ENCODE results near the gene PLK5.

PLK5 gene

DNA sequence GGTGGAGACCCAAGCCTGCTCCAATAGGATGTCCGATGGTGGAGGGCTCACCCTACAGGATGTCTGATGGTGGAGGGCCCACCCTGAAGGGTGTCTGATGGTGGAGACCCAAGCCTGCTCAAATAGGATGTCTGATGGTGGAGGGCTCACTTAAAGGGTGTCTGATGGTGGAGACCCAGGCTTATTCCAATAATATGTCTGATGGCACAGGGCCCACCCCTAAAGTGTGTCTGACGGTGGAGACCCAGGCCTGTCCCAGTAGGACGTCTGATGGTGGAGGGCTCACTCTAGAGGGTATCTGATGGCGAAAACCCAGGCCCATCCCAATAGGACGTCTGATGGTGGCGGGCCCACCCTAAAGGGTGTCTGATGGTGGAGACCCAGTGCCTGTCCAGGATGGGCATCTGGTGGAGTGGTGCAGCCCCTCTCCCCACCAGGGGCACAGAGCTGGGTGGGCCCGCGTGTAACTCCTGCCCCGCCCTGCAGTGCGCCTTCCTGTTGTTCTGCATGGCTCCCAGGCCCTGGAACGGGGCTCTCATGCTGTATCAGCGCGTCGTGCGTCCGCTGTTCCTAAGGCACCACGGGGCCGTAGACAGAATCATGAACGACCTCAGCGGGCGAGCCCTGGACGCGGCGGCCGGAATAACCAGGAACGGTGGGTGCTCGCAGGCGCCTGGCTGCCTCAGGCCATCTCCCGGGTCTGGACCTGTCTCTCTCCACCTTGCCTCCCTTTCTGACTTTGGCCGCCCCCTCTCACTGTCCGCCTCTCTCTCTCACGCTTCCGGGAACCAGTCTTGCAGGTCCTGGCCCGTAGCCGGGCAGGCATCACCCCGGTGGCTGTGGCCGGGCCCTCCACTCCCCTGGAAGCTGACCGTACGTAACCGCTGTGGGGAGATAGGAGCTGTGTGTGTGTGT is 27.8 kb upstream of the PLK5 start:
- Histone ChIP-seq H3K27ac (replicated peaks; ENCODE audit: low read length) (no peak overlapping the region), H2BK5ac (ENCODE audit: low read length) (peak overlapping the region; percentile 44), H3K9ac (ENCODE audit: low read depth, low read length, poor library complexity) (no peak overlapping the region), H3K9me3 (replicated peaks in 1 of 2; ENCODE audit: control insufficient read depth in 2 of 2, insufficient read depth in 1 of 2, low read depth in 1 of 2, low read length in 2 of 2) (no peaks in the 10 kb centered on the region), H3K36me3 (replicated peaks in 1 of 2; ENCODE audit: control insufficient read depth in 2 of 2, insufficient read depth in 2 of 2, low read length in 2 of 2) (no peaks in the 10 kb centered on the region), H3K4me3 (ENCODE audit: low read length in 2 of 2) (no peak overlapping the region), H2AK5ac (ENCODE audit: low read depth, low read length) (peak overlapping the region; percentile 96), H3K14ac (ENCODE audit: low read length) (no peak overlapping the region), H3K27me3 (ENCODE audit: control insufficient read depth in 3 of 3, insufficient read depth in 3 of 3, low read depth in 1 of 3, low read length in 3 of 3) (peaks cover 3 to 18% (median 14%) of the 10 kb centered on the region in 3 experiments), H3K4ac (ENCODE audit: low read length) (no peak overlapping the region), H3K79me1 (ENCODE audit: low read depth, low read length) (no peaks in the 10 kb centered on the region), H2BK120ac (ENCODE audit: low read depth, low read length) (no peak overlapping the region), H3K4me2 (ENCODE audit: insufficient read depth, low read length, poor library complexity, severe bottlenecking) (no peak overlapping the region), H4K8ac (ENCODE audit: low read depth, low read length) (no peak overlapping the region), H2AFZ (ENCODE audit: low read length) (no peak overlapping the region), H3K18ac (ENCODE audit: low read length) (peak overlapping the region; percentile 28), H4K91ac (ENCODE audit: low read depth, low read length, poor library complexity) (no peak overlapping the region), H2BK12ac (ENCODE audit: low read length) (no peak overlapping the region), H3K23ac (ENCODE audit: low read depth, low read length, poor library complexity) (peak overlapping the region; percentile 29), H3K4me1 (ENCODE audit: control insufficient read depth in 2 of 2, insufficient read depth in 1 of 2, low read depth in 1 of 2, low read length in 2 of 2) (peaks cover 15% of the 10 kb centered on the region in 2 donors), H2BK15ac (ENCODE audit: low read length) (peak overlapping the region; percentile 67)
- WGBS, 2 donors (ENCODE audit: extremely low coverage in 2 of 2, insufficient read length in 2 of 2, insufficient replicate concordance in 1 of 2), result no CpG with 5 or more reads among the region's 40 CpGs
- no peak for DNase-seq (ENCODE audit: low spot score)

GRCh38 chr19:1496714-1497577 is 26.9 kb upstream of the PLK5 start:
- no peak overlapping the region for H3K4ac ChIP-seq (ENCODE audit: low read length)
- peak overlapping the region; percentile 89 for H3K18ac ChIP-seq (ENCODE audit: low read length)
- H3K79me1 ChIP-seq (ENCODE audit: low read depth, low read length), result no peaks in the 10 kb centered on the region
- H3K9me3 ChIP-seq (replicated peaks in 1 of 2; ENCODE audit: control insufficient read depth in 2 of 2, insufficient read depth in 1 of 2, low read depth in 1 of 2, low read length in 2 of 2), result peaks cover 0 to 2% of the 10 kb centered on the region in 2 donors
- peak overlapping the region; percentile 63 for H2BK5ac ChIP-seq (ENCODE audit: low read length)
- H3K14ac ChIP-seq (ENCODE audit: low read length), result peak overlapping the region; percentile 67
- H2BK120ac ChIP-seq (ENCODE audit: low read depth, low read length), result no peak overlapping the region
- H3K36me3 ChIP-seq (replicated peaks in 1 of 2; ENCODE audit: control insufficient read depth in 2 of 2, insufficient read depth in 2 of 2, low read length in 2 of 2), result no peaks in the 10 kb centered on the region
- H3K4me3 ChIP-seq (ENCODE audit: low read length in 2 of 2), result peak overlapping the region in 1 of 2 donors; percentile 51
- WGBS, 2 donors (ENCODE audit: extremely low coverage in 2 of 2, insufficient read length in 2 of 2, insufficient replicate concordance in 1 of 2), result no CpG with 5 or more reads among the region's 39 CpGs
- H3K23ac ChIP-seq (ENCODE audit: low read depth, low read length, poor library complexity), result peak overlapping the region; percentile 29
- H3K9ac ChIP-seq (ENCODE audit: low read depth, low read length, poor library complexity), result no peak overlapping the region
- H2BK12ac ChIP-seq (ENCODE audit: low read length), result peak overlapping the region; percentile 95
- no peak overlapping the region for H3K4me2 ChIP-seq (ENCODE audit: insufficient read depth, low read length, poor library complexity, severe bottlenecking)
- H2BK15ac ChIP-seq (ENCODE audit: low read length), result peak overlapping the region; percentile 62
- H2AK5ac ChIP-seq (ENCODE audit: low read depth, low read length), result peak overlapping the region; percentile 96
- H4K8ac ChIP-seq (ENCODE audit: low read depth, low read length), result no peak overlapping the region
- no peak overlapping the region for H2AFZ ChIP-seq (ENCODE audit: low read length)
- H3K4me1 ChIP-seq (ENCODE audit: control insufficient read depth in 2 of 2, insufficient read depth in 1 of 2, low read depth in 1 of 2, low read length in 2 of 2), result peaks cover 7 to 12% of the 10 kb centered on the region in 2 donors
- no peak overlapping the region for H3K27ac ChIP-seq (replicated peaks; ENCODE audit: low read length)
- H3K27me3 ChIP-seq (ENCODE audit: control insufficient read depth in 3 of 3, insufficient read depth in 3 of 3, low read depth in 1 of 3, low read length in 3 of 3), result peaks cover 0 to 10% (median 6%) of the 10 kb centered on the region in 3 experiments
- no peak for DNase-seq (ENCODE audit: low spot score)
- peak overlapping the region; percentile 43 for H4K91ac ChIP-seq (ENCODE audit: low read depth, low read length, poor library complexity)

GRCh38 chr19:1497578-1498235 is 26.2 kb upstream of the PLK5 start:
- Histone ChIP-seq H3K23ac (ENCODE audit: low read depth, low read length, poor library complexity) (no peak overlapping the region), H3K36me3 (replicated peaks in 1 of 2; ENCODE audit: control insufficient read depth in 2 of 2, insufficient read depth in 2 of 2, low read length in 2 of 2) (no peaks in the 10 kb centered on the region), H2BK12ac (ENCODE audit: low read length) (peak overlapping the region; percentile 12), H3K27ac (replicated peaks; ENCODE audit: low read length) (no peak overlapping the region), H3K14ac (ENCODE audit: low read length) (no peak overlapping the region), H3K4me3 (ENCODE audit: low read length in 2 of 2) (no peak overlapping the region), H3K18ac (ENCODE audit: low read length) (peak overlapping the region; percentile 89), H3K4me1 (ENCODE audit: control insufficient read depth in 2 of 2, insufficient read depth in 1 of 2, low read depth in 1 of 2, low read length in 2 of 2) (peaks cover 6 to 8% of the 10 kb centered on the region in 2 donors), H3K9ac (ENCODE audit: low read depth, low read length, poor library complexity) (no peak overlapping the region), H2AK5ac (ENCODE audit: low read depth, low read length) (peak overlapping the region; percentile 96), H2BK5ac (ENCODE audit: low read length) (peak overlapping the region; percentile 63), H2BK120ac (ENCODE audit: low read depth, low read length) (no peak overlapping the region), H3K9me3 (replicated peaks in 1 of 2; ENCODE audit: control insufficient read depth in 2 of 2, insufficient read depth in 1 of 2, low read depth in 1 of 2, low read length in 2 of 2) (peaks cover 0 to 2% of the 10 kb centered on the region in 2 donors), H3K4ac (ENCODE audit: low read length) (no peak overlapping the region), H2BK15ac (ENCODE audit: low read length) (peak overlapping the region; percentile 62), H3K27me3 (ENCODE audit: control insufficient read depth in 3 of 3, insufficient read depth in 3 of 3, low read depth in 1 of 3, low read length in 3 of 3) (peaks cover 0 to 4% (median 2%) of the 10 kb centered on the region in 3 experiments), H4K8ac (ENCODE audit: low read depth, low read length) (no peak overlapping the region), H2AFZ (ENCODE audit: low read length) (no peak overlapping the region), H3K4me2 (ENCODE audit: insufficient read depth, low read length, poor library complexity, severe bottlenecking) (no peak overlapping the region), H3K79me1 (ENCODE audit: low read depth, low read length) (no peaks in the 10 kb centered on the region), H4K91ac (ENCODE audit: low read depth, low read length, poor library complexity) (no peak overlapping the region)
- no peak for DNase-seq (ENCODE audit: low spot score)
- WGBS, 2 donors (ENCODE audit: extremely low coverage in 2 of 2, insufficient read length in 2 of 2, insufficient replicate concordance in 1 of 2), result no CpG with 5 or more reads among the region's 25 CpGs
